ENCODE measurements around the gene RNF14. TPM values are rescaled to one million over a fixed set of nuclear protein-coding genes. Genes with fewer than 3 reads are reported as not detected.

Gene RNF14
- total RNA-seq, 1 donor from 2014 or later, result 51.6 TPM

GRCh38 chr5:141976176-141976575 is 7.3 kb downstream of the RNF14 start:
- no peaks in the 10 kb centered on the region for H3K4me1 Mint-ChIP-seq (ENCODE audit: unreplicated experiment)
- no peak overlapping the region for H3K27ac Mint-ChIP-seq (ENCODE audit: unreplicated experiment)
- no peak overlapping the region for H3K4me3 Mint-ChIP-seq (ENCODE audit: unreplicated experiment)
- H3K27me3 Mint-ChIP-seq (ENCODE audit: unreplicated experiment), result peaks cover 1% of the 10 kb centered on the region
- DNase-seq (ENCODE audit: low spot score), result no peak
- TF ChIP-seq, protein P1, sequence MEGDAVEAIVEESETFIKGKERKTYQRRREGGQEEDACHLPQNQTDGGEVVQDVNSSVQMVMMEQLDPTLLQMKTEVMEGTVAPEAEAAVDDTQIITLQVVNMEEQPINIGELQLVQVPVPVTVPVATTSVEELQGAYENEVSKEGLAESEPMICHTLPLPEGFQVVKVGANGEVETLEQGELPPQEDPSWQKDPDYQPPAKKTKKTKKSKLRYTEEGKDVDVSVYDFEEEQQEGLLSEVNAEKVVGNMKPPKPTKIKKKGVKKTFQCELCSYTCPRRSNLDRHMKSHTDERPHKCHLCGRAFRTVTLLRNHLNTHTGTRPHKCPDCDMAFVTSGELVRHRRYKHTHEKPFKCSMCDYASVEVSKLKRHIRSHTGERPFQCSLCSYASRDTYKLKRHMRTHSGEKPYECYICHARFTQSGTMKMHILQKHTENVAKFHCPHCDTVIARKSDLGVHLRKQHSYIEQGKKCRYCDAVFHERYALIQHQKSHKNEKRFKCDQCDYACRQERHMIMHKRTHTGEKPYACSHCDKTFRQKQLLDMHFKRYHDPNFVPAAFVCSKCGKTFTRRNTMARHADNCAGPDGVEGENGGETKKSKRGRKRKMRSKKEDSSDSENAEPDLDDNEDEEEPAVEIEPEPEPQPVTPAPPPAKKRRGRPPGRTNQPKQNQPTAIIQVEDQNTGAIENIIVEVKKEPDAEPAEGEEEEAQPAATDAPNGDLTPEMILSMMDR (IDR thresholded peaks at IDR 0.05; ENCODE audit: unreplicated experiment), result no peak
- H3K36me3 Mint-ChIP-seq (ENCODE audit: low read depth, unreplicated experiment), result peaks cover 36% of the 10 kb centered on the region
- H3K9me3 Mint-ChIP-seq (ENCODE audit: unreplicated experiment), result no peaks in the 10 kb centered on the region

DNA sequence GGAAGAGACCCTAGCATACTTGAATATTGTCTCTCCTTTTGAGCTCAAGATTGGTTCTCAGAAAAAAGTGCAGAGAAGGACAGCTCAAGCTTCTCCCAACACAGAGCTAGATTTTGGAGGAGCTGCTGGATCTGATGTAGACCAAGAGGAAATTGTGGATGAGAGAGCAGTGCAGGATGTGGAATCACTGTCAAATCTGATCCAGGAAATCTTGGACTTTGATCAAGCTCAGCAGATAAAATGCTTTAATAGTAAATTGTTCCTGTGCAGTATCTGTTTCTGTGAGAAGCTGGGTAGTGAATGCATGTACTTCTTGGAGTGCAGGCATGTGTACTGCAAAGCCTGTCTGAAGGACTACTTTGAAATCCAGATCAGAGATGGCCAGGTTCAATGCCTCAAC is 9.5 kb downstream of the RNF14 start:
- Mint-ChIP-seq H3K27ac (ENCODE audit: unreplicated experiment) (no peak overlapping the region), H3K4me3 (ENCODE audit: unreplicated experiment) (no peak overlapping the region), H3K36me3 (ENCODE audit: low read depth, unreplicated experiment) (peaks cover 43% of the 10 kb centered on the region), H3K27me3 (ENCODE audit: unreplicated experiment) (peaks cover 1% of the 10 kb centered on the region), H3K4me1 (ENCODE audit: unreplicated experiment) (no peaks in the 10 kb centered on the region), H3K9me3 (ENCODE audit: unreplicated experiment) (no peaks in the 10 kb centered on the region)
- DNase-seq (ENCODE audit: low spot score), result no peak
- TF ChIP-seq, protein P1 (IDR thresholded peaks at IDR 0.05; ENCODE audit: unreplicated experiment), result no peak

DNA sequence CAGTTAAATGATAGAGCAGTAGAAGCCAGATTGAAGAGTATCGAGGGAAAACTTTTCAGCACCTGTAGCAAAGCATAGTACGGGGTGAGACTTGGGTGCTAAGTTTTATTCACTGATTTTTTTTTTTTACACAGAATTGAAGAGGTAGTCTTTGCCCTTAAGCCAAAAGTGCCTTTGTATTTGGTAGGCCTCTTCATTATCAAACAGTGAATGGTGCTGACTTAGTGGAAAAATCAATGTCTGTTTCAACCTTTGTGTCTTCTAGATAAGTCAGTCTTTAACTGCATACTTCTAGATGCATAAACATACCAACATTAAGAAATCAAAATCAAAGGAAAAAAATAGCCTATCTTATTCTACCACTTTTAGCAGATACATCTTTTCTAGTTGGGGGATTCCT is 13.7 kb downstream of the RNF14 start:
- H3K4me3 Mint-ChIP-seq (ENCODE audit: unreplicated experiment), result no peak overlapping the region
- no peak overlapping the region for H3K27ac Mint-ChIP-seq (ENCODE audit: unreplicated experiment)
- peaks cover 3% of the 10 kb centered on the region for H3K27me3 Mint-ChIP-seq (ENCODE audit: unreplicated experiment)
- TF ChIP-seq, protein P1 (IDR thresholded peaks at IDR 0.05; ENCODE audit: unreplicated experiment), result no peak
- DNase-seq (ENCODE audit: low spot score), result no peak
- no peaks in the 10 kb centered on the region for H3K4me1 Mint-ChIP-seq (ENCODE audit: unreplicated experiment)
- H3K9me3 Mint-ChIP-seq (ENCODE audit: unreplicated experiment), result no peaks in the 10 kb centered on the region
- H3K36me3 Mint-ChIP-seq (ENCODE audit: low read depth, unreplicated experiment), result peaks cover 36% of the 10 kb centered on the region

DNA sequence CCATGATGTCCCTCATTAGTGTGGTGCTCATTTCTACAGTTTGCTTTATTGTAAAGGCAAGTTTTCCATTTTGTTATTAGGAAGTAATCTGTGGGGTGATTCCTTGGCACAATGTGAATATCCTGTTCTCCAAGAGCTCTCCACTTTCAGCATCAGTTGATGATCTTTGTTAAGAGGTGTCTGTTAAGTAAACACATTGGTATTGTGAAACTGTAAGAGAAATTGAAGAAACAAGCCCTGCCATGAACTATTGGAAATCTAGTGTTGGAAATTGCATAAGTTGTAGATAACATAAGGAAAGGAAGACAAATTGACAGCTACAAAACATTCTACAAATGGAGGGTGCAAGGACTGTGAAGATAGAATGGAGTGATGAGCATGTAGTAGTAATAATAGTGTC is 17.2 kb downstream of the RNF14 start:
- Mint-ChIP-seq H3K27me3 (ENCODE audit: unreplicated experiment) (peaks cover 2% of the 10 kb centered on the region), H3K4me1 (ENCODE audit: unreplicated experiment) (no peaks in the 10 kb centered on the region), H3K9me3 (ENCODE audit: unreplicated experiment) (no peaks in the 10 kb centered on the region), H3K4me3 (ENCODE audit: unreplicated experiment) (no peak overlapping the region), H3K36me3 (ENCODE audit: low read depth, unreplicated experiment) (peaks cover 19% of the 10 kb centered on the region), H3K27ac (ENCODE audit: unreplicated experiment) (no peak overlapping the region)
- no peak for DNase-seq (ENCODE audit: low spot score)
- TF ChIP-seq, protein P1 (IDR thresholded peaks at IDR 0.05; ENCODE audit: unreplicated experiment), result no peak

DNA sequence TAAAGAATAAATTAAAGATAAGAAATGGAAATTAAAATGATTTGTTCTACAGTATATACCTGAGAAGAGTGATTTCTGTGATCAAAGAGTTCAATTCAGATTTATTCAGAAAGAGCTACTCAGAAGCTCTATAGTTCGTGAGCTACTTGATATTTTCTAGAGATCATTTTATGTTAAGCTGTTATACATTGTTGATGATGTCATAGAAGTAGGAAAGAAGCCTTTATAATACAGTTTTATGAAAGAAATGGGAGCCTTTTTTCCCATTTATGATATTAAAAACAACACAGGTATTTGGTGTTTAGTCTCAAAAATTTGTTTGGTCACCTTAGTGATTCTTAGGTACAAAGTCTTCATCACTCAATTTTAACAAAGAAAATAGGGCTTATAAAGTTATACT is 20.8 kb downstream of the RNF14 start:
- Mint-ChIP-seq H3K36me3 (ENCODE audit: low read depth, unreplicated experiment) (peaks cover 23% of the 10 kb centered on the region), H3K27me3 (ENCODE audit: unreplicated experiment) (peaks cover 2% of the 10 kb centered on the region), H3K27ac (ENCODE audit: unreplicated experiment) (no peak overlapping the region), H3K9me3 (ENCODE audit: unreplicated experiment) (no peaks in the 10 kb centered on the region), H3K4me3 (ENCODE audit: unreplicated experiment) (no peak overlapping the region), H3K4me1 (ENCODE audit: unreplicated experiment) (no peaks in the 10 kb centered on the region)
- DNase-seq (ENCODE audit: low spot score), result no peak
- TF ChIP-seq, protein P1 (IDR thresholded peaks at IDR 0.05; ENCODE audit: unreplicated experiment), result no peak

Measured in endothelial cell (in vitro differentiated cells).